MM.1S (cell line): ENCODE measurements around the gene LASP1.
"Not testable (repeated sequence)": the region's sequence is repeated elsewhere in the genome, so short reads cannot be mapped to it uniquely, and the experiment has no call there.

Experiments used
- DNase-seq: peaks from one replicate; pipeline ENCODE4 v3.0.0-alpha.2; 2015
- H2AFZ ChIP-seq: fragments of 300-600 bp; sonication (generic); 2 replicates; pipeline ENCODE4 v1.6.0; 2016; ENCODE audit warnings: antibody characterized with exemption, low read length
- H3F3A ChIP-seq: fragments of 300-600 bp; sonication (generic); 2 replicates; pipeline ENCODE4 v1.6.1; 2016; ENCODE audit warnings: mild to moderate bottlenecking, antibody characterized with exemption, low read length, moderate library complexity, mixed read lengths; ENCODE audit not compliant: insufficient read depth
- H3K27ac ChIP-seq: fragments of 300-600 bp; sonication (generic); 2 replicates; pipeline ENCODE4 v1.5.1; 2016; ENCODE audit warnings: mild to moderate bottlenecking, low read length
- H3K27me3 ChIP-seq: fragments of 300-600 bp; sonication (generic); replicated peaks from 2 replicates; pipeline ENCODE4 v1.6.0; 2016; ENCODE audit warnings: low read length; ENCODE audit not compliant: insufficient read depth
- H3K36me3 ChIP-seq: fragments of 300-600 bp; sonication (generic); replicated peaks from 2 replicates; pipeline ENCODE4 v1.6.1; 2016; ENCODE audit warnings: mild to moderate bottlenecking, low read length, mixed read lengths; ENCODE audit not compliant: insufficient read depth
- H3K4me1 ChIP-seq: fragments of 300-600 bp; sonication (generic); 2 replicates; pipeline ENCODE4 v1.6.1; 2016; ENCODE audit warnings: low read length, mixed read lengths
- H3K4me2 ChIP-seq: fragments of 300-600 bp; sonication (generic); 2 replicates; pipeline ENCODE4 v1.6.0; 2016; ENCODE audit warnings: low read depth, low read length
- H3K4me3 ChIP-seq: fragments of 300-600 bp; sonication (generic); 2 replicates; pipeline ENCODE4 v1.5.1; 2016; ENCODE audit warnings: low read length, mixed read lengths
- H3K79me2 ChIP-seq: fragments of 300-600 bp; sonication (generic); 2 replicates; pipeline ENCODE4 v1.6.1; 2016; ENCODE audit warnings: mixed run types, low read length, mixed read lengths
- H3K9ac ChIP-seq: fragments of 300-600 bp; sonication (generic); 2 replicates; pipeline ENCODE4 v1.6.1; 2016; ENCODE audit warnings: low read length, mixed read lengths
- H3K9me2 ChIP-seq: fragments of 300-600 bp; sonication (generic); replicated peaks from 2 replicates; pipeline ENCODE4 v1.6.1; 2016; ENCODE audit warnings: mild to moderate bottlenecking, low read length, mixed read lengths; ENCODE audit not compliant: insufficient read depth
- H3K9me3 ChIP-seq: fragments of 300-600 bp; sonication (generic); replicated peaks from 2 replicates; pipeline ENCODE4 v1.6.1; 2016; ENCODE audit warnings: mild to moderate bottlenecking, low read length, mixed read lengths; ENCODE audit not compliant: insufficient read depth
- H4K20me1 ChIP-seq: fragments of 300-600 bp; sonication (generic); 2 replicates; pipeline ENCODE4 v1.6.1; 2016; ENCODE audit warnings: mild to moderate bottlenecking, low read length, moderate library complexity, mixed read lengths; ENCODE audit not compliant: insufficient read depth
- EZH2 ChIP-seq: fragments of 300-600 bp; sonication (generic); optimal IDR thresholded peaks from 2 replicates; pipeline ENCODE3; 2017; ENCODE audit warnings: low read depth, mild to moderate bottlenecking, antibody characterized with exemption, low read length, mixed read lengths
- EZH2phosphoT487 ChIP-seq: fragments of 300-600 bp; sonication (generic); IDR thresholded peaks from 2 replicates; pipeline ENCODE4 v1.6.1; 2018; ENCODE audit warnings: antibody characterized with exemption, low read length
- TF ChIP-seq, protein P1 (sequence below): fragments of 300-600 bp; sonication (generic); IDR thresholded peaks from 2 replicates; pipeline ENCODE4 v1.5.1; 2016; ENCODE audit warnings: antibody characterized with exemption, low read length, mixed read lengths

Gene LASP1

DNA sequence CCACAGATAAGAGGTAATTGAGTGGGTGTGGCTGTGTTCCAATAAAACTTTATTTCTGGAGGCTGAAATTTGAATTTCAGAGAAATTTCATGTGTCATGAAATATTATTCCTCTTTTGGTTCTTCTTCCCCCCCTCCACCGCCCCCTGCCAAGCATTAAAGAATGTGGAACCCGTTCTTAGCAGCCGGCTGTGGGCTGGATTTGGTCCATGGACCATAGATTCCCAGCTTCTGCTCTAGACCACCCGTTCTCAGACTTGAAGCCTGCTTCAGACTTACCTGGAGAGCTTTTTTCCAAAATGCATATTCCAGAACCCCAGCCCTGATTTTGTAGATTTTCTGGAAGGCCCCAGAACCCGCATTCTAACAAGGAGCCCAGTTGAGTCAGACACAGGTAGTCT lies 40.5 kb downstream of the LASP1 start:
- Histone ChIP-seq H3K4me2 (no peak overlapping the region), H2AFZ (no peak overlapping the region), H3K9ac (no peak overlapping the region), H3K4me1 (no peaks in the 10 kb centered on the region), H3F3A (no peaks in the 10 kb centered on the region), H3K36me3 (no peaks in the 10 kb centered on the region), H3K9me3 (no peaks in the 10 kb centered on the region), H3K27me3 (no peaks in the 10 kb centered on the region), H3K79me2 (peaks cover 46% of the 10 kb centered on the region), H3K4me3 (no peak overlapping the region), H3K27ac (no peak overlapping the region), H3K9me2 (no peaks in the 10 kb centered on the region), H4K20me1 (no peaks in the 10 kb centered on the region)
- no peak for DNase-seq
- TF ChIP-seq, protein P1, sequence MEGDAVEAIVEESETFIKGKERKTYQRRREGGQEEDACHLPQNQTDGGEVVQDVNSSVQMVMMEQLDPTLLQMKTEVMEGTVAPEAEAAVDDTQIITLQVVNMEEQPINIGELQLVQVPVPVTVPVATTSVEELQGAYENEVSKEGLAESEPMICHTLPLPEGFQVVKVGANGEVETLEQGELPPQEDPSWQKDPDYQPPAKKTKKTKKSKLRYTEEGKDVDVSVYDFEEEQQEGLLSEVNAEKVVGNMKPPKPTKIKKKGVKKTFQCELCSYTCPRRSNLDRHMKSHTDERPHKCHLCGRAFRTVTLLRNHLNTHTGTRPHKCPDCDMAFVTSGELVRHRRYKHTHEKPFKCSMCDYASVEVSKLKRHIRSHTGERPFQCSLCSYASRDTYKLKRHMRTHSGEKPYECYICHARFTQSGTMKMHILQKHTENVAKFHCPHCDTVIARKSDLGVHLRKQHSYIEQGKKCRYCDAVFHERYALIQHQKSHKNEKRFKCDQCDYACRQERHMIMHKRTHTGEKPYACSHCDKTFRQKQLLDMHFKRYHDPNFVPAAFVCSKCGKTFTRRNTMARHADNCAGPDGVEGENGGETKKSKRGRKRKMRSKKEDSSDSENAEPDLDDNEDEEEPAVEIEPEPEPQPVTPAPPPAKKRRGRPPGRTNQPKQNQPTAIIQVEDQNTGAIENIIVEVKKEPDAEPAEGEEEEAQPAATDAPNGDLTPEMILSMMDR: no peak
- no peak for TF ChIP-seq EZH2phosphoT487
- TF ChIP-seq EZH2: no peak

DNA sequence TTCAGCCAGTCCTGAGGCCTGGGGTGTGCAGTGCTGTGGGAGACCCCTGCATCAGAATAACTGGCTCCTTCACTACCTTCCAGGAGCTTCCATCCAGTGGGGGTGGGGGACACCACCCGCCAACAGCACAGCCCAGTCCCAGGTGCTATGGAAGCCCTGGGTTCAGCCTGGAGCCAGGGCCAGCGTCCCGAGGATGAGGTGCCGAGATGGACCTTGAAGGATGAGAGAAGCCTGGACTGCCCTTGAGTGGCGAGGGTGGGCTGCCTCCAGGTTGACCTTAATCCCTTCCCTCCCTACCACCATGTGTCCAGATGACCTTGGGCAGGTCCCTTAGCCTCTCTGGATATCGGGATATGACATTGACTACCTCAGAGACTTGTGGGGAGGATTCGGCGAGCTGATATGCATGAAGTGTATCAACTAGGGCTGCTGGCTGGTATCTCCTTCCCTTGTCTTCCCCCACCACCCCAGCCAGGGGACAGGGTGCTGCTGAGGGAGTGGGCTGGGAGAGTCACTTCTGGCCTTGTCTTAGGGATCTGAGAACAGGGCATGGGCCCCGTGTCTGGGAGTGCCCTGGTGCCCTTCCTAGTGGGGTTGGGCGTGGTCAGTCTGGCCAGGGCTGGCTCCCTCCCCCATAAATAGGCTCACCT lies 41.3 kb downstream of the LASP1 start:
- Histone ChIP-seq H3K4me1 (no peaks in the 10 kb centered on the region), H3K4me3 (no peak overlapping the region), H4K20me1 (no peaks in the 10 kb centered on the region), H3F3A (no peaks in the 10 kb centered on the region), H3K9me2 (no peaks in the 10 kb centered on the region), H3K79me2 (peaks cover 38% of the 10 kb centered on the region), H3K27me3 (no peaks in the 10 kb centered on the region), H3K36me3 (no peaks in the 10 kb centered on the region), H3K9ac (no peak overlapping the region), H3K4me2 (no peak overlapping the region), H3K27ac (no peak overlapping the region), H2AFZ (no peak overlapping the region), H3K9me3 (no peaks in the 10 kb centered on the region)
- TF ChIP-seq EZH2phosphoT487 (no peak), EZH2 (no peak)
- TF ChIP-seq, protein P1: no peak
- no peak for DNase-seq

DNA sequence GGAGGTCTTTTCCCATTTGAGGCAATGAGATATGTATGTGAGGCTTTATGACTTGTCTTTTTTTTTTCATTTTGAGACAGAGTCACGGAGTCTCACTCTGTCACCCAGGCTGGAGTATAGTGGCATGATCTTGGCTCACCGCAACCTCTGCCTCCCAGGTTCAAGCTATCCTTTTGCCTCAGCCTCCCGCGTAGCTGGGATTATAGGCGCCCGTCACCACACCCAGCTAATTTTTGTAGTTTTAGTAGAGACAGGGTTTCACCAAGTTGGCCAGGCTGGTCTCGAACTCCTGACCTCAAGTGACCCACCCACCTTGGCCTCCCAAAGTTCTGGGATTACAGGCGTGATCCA lies 41.8 kb downstream of the LASP1 start:
- not testable (repeated sequence) for H3K27me3 ChIP-seq, H3K36me3 ChIP-seq, H3K9ac ChIP-seq, H3K27ac ChIP-seq, H4K20me1 ChIP-seq, H2AFZ ChIP-seq, H3K9me3 ChIP-seq, H3K4me1 ChIP-seq, H3F3A ChIP-seq, H3K9me2 ChIP-seq, H3K4me2 ChIP-seq, H3K4me3 ChIP-seq, DNase-seq
- H3K79me2 ChIP-seq: peaks cover 35% of the 10 kb centered on the region

DNA sequence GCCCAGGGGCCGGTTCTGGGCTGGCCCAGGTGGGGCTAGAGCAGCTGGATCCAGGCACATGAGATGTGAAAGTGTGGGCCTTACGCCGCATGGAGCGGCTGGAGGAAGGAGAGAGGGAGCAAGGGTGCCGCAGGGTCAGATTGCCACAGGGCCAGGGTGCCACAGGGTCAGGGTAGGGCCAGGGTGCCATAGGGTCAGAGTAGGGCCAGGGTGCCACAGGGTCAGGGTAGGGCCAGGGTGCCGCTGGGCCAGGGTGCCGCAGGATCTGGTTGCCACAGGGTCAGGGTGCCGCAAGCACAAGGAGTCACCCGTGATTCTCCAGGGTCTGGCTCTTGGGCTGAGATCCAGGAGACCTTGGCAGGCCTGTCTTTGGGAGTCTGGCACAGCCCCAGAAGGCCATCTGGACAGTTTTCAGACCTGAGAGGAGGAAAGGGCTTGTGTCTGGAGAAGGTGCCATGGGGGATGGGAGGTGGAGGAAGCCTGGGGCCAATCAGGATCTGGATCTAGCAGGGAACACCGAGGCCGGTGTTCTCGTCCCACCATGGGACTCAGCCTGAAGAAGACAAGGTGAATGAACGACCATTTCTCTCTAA lies 42.5 kb downstream of the LASP1 start:
- TF ChIP-seq, protein P1: no peak
- no peak for TF ChIP-seq EZH2phosphoT487
- TF ChIP-seq EZH2: no peak
- Histone ChIP-seq H3K27me3 (no peaks in the 10 kb centered on the region), H3K9ac (no peak overlapping the region), H3K27ac (no peak overlapping the region), H3K4me3 (no peak overlapping the region), H3K4me2 (no peak overlapping the region), H2AFZ (no peak overlapping the region), H3K9me3 (no peaks in the 10 kb centered on the region), H3K9me2 (no peaks in the 10 kb centered on the region), H3K36me3 (no peaks in the 10 kb centered on the region), H3K79me2 (peaks cover 28% of the 10 kb centered on the region), H3K4me1 (no peaks in the 10 kb centered on the region), H3F3A (no peaks in the 10 kb centered on the region), H4K20me1 (no peaks in the 10 kb centered on the region)
- DNase-seq: no peak
